PC-9 (cell line): Measurements from ENCODE around the gene TBC1D3B.
"Not testable (repeated sequence)": the region's sequence is repeated elsewhere in the genome, so short reads cannot be mapped to it uniquely, and the experiment has no call there.

Experiments
- EZH2 ChIP-seq: fragments of 200-600 bp; sonication (generic); IDR thresholded peaks from 2 replicates; pipeline ENCODE4 v1.8.0; 2017; ENCODE audit warnings: antibody characterized with exemption, low read depth
- TF ChIP-seq, protein P1 (sequence below): fragments of 200-600 bp; sonication (generic); conservative IDR thresholded peaks from 2 replicates; pipeline ENCODE4 v1.6.1; 2017; ENCODE audit warnings: mixed run types, antibody characterized with exemption, mild to moderate bottlenecking, moderate library complexity

DNA sequence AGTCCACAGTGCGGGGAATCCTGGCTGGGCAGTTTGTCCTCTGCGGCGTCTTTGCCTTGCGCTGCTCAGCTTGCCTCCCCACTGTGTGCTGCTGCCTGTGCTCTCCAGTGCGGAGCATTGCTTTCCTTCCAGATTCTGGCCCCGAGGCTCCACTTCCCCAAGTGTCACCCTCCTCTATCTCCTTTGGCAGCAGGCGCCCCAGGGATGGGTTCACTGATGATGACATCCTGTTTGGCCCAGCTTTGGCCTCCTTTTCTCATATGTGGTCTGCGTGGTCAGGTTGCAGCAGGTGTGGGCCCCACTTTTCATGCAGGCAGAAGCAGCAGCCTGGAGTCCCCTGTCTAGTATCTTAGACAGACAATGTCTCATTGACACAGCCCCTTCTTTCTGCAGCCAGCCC lies 25.1 kb upstream of the TBC1D3B start:
- TF ChIP-seq, protein P1, sequence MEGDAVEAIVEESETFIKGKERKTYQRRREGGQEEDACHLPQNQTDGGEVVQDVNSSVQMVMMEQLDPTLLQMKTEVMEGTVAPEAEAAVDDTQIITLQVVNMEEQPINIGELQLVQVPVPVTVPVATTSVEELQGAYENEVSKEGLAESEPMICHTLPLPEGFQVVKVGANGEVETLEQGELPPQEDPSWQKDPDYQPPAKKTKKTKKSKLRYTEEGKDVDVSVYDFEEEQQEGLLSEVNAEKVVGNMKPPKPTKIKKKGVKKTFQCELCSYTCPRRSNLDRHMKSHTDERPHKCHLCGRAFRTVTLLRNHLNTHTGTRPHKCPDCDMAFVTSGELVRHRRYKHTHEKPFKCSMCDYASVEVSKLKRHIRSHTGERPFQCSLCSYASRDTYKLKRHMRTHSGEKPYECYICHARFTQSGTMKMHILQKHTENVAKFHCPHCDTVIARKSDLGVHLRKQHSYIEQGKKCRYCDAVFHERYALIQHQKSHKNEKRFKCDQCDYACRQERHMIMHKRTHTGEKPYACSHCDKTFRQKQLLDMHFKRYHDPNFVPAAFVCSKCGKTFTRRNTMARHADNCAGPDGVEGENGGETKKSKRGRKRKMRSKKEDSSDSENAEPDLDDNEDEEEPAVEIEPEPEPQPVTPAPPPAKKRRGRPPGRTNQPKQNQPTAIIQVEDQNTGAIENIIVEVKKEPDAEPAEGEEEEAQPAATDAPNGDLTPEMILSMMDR: not testable (repeated sequence)
- not testable (repeated sequence) for TF ChIP-seq EZH2
